Measurements from ENCODE around the gene FTCDNL1.

FTCDNL1 gene

DNA sequence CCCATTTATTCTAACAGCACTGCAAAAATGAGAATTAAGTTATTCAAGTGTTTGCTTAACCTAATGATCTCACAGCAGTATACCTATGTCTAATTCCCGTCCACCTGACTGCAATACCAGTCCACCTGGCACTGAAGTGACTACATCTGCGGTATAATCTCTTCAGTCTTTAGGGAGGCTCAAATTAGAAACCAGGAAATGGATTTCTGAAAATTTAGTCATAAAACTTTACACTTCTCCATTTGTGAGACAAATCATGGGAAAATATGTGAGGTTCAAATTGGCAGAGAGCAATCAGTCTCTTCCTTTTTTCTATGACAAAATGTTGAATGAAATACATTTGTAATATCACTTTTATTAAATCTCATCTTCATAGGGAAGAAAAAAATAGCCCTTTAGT is 33.0 kb downstream of the FTCDNL1 start:
- Mint-ChIP-seq H3K9me3 (no peaks in the 10 kb centered on the region), H3K27ac (no peak overlapping the region), H3K4me3 (no peak overlapping the region), H3K27me3 (peaks cover 2% of the 10 kb centered on the region), H3K36me3 (ENCODE audit: low read depth) (no peaks in the 10 kb centered on the region), H3K4me1 (ENCODE audit: low read depth) (no peaks in the 10 kb centered on the region)
- no peak for DNase-seq

DNA sequence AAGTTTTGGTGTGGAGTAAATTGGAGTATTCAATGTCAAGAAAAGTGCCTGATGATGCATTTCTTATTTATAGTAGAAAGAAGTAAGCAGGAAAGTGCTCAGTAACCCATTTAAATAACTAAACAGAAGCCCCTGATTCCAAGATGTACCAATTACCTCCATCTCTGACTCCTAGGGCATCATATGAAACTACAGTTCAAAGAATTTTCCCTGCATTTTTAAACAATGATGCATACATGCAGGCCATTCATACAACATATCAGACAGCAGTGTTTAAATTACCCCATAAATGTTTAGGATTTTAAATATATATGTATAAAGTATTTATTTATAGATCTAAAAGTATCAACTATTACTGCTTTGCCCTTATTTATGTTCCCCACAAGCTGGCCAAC is 36.2 kb downstream of the FTCDNL1 start:
- Mint-ChIP-seq H3K27me3 (peaks cover 2% of the 10 kb centered on the region), H3K27ac (no peak overlapping the region), H3K36me3 (ENCODE audit: low read depth) (no peaks in the 10 kb centered on the region), H3K9me3 (no peaks in the 10 kb centered on the region), H3K4me3 (no peak overlapping the region), H3K4me1 (ENCODE audit: low read depth) (no peaks in the 10 kb centered on the region)
- DNase-seq, result no peak

DNA sequence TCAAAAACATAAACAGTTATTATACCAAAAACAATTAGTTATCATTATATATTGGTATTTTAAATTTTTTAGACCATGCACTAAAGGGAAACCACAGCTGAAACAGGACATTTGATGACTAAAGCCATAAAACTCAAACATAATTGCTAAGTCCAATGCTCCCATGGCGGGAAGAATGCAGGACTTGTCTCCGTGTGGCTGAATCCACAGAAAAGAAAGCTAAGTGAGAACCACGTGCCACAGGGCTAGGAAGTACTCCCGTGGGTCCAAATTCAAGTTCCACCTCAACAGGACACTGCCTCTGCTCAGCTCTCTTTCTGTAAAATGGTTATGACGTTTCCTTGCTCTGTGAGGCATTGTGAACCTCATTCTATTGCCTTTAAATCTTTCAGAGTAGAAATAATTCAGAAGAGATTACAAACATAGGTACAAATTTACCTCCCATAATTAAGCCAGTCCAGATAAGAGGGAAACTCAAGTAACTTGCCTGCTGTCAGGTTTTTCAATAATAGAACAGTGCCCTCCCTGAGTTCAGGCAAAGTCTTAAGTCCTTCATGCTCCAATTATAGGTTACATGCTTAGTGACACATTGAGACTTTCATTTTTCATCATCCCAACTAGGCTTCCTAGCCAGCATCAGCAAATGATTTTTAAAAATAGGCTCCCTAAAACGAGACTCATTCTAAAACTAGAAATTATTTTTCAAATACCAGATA is 36.7 kb downstream of the FTCDNL1 start:
- no peaks in the 10 kb centered on the region for H3K4me1 Mint-ChIP-seq (ENCODE audit: low read depth)

DNA sequence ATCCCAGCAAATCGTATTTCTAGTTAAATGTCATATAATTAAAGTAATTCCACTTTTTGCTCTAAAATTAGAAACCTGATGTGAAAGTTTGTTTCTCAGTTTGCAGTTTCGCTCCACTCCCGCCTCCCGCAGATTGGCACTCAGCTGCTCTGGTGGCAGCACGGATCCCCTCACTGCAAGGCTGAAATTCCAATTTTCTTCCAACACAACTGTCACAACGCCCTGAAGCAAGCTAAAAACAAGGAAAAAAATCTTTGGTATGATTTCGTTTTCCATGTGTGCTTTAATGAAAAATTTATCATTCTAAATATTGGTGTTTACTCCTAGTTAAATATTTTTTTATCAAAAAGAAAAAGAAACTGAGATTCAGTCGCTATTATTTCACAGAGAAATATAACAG is 38.5 kb downstream of the FTCDNL1 start:
- no peaks in the 10 kb centered on the region for H3K27me3 Mint-ChIP-seq
- H3K9me3 Mint-ChIP-seq, result peaks cover 3% of the 10 kb centered on the region
- H3K4me1 Mint-ChIP-seq (ENCODE audit: low read depth), result no peaks in the 10 kb centered on the region
- no peak overlapping the region for H3K27ac Mint-ChIP-seq
- no peak for DNase-seq
- H3K36me3 Mint-ChIP-seq (ENCODE audit: low read depth), result no peaks in the 10 kb centered on the region
- no peak overlapping the region for H3K4me3 Mint-ChIP-seq

More for the DNA sequence above, 36.7 kb downstream of the FTCDNL1 start:
- no peaks in the 10 kb centered on the region for H3K36me3 Mint-ChIP-seq (ENCODE audit: low read depth)
- DNase-seq, result no peak
- no peak overlapping the region for H3K4me3 Mint-ChIP-seq
- H3K9me3 Mint-ChIP-seq, result no peaks in the 10 kb centered on the region
- no peak overlapping the region for H3K27ac Mint-ChIP-seq
- H3K27me3 Mint-ChIP-seq, result peaks cover 2% of the 10 kb centered on the region

DNA sequence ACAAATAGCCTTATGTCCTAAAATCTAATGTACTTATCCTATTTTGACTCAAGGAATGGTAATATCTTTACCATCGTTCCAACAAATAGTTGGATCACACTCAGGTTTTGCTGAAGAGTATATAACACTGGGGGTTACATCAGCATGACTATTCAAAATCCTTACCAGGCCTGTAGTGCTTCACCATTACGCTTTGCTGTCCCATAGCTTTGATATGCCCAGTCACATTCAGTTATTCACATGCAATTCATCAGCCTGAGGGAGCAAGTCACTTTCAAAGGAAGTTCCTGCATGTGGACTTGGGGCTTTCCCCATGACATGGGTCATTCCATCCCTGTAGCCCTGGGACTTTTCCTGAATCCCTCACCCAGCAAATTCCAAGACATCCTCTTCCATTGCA is 39.6 kb downstream of the FTCDNL1 start:
- no peaks in the 10 kb centered on the region for H3K36me3 Mint-ChIP-seq (ENCODE audit: low read depth)
- no peak overlapping the region for H3K27ac Mint-ChIP-seq
- DNase-seq, result no peak
- no peaks in the 10 kb centered on the region for H3K27me3 Mint-ChIP-seq
- H3K9me3 Mint-ChIP-seq, result peaks cover 3% of the 10 kb centered on the region
- H3K4me1 Mint-ChIP-seq (ENCODE audit: low read depth), result no peaks in the 10 kb centered on the region
- H3K4me3 Mint-ChIP-seq, result no peak overlapping the region

DNA sequence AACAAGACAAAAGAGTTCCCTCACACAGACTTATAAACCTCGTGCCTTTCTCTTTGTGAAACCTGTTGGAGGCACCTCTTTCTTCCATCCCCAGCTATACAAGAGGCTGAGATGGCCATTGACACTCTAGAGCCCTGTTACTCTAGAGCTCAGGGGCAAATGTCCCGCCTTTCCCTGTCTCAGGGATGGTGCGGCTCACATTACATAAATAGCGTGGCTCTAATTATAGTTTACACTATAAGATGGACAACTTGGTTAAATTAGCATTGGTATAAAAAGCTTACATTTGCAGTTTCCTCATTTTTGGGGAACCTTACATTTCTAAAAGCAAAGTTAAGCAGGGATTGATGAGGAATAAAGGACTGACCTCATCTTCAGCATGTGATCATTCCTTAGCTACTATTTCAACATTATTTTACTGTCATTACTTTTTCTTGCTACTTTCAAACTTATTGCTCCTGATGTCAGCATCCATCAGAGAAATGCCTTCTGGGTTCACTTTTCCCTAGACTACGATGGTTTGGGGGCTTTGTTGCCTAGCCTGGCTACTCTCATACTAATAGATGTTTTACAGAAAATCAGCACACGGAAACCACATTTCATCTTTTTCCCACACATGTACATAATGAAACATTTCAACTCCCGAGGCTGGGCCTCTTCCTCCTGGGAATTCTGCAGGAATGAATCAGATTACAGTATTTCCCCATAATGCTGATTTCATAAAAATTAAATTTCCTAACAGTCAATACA is 40.4 kb downstream of the FTCDNL1 start:
- Mint-ChIP-seq H3K27me3 (no peaks in the 10 kb centered on the region), H3K9me3 (peaks cover 3% of the 10 kb centered on the region), H3K36me3 (ENCODE audit: low read depth) (no peaks in the 10 kb centered on the region), H3K4me3 (no peak overlapping the region), H3K27ac (no peak overlapping the region), H3K4me1 (ENCODE audit: low read depth) (no peaks in the 10 kb centered on the region)
- DNase-seq, result no peak

DNA sequence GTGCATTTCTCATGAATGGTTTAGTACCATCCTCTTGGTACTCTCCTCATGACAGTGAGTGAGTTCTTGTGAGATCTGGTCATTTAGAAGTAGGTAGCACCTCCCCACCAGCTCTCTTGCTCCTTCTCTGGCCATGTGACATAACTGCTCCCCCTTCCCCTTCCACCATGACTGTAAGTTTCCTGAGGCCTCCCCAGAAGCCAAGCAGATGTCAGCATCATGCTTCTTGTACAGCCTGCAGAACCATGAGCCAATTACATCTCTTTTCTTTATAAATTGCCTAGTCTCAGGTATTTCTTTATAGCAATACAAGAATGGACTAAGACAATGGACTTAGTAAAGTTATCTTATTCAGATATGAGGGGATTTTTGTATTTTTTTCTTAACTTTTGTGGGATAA is 43.0 kb downstream of the FTCDNL1 start:
- Mint-ChIP-seq H3K27ac (no peak overlapping the region), H3K27me3 (no peaks in the 10 kb centered on the region)

DNA sequence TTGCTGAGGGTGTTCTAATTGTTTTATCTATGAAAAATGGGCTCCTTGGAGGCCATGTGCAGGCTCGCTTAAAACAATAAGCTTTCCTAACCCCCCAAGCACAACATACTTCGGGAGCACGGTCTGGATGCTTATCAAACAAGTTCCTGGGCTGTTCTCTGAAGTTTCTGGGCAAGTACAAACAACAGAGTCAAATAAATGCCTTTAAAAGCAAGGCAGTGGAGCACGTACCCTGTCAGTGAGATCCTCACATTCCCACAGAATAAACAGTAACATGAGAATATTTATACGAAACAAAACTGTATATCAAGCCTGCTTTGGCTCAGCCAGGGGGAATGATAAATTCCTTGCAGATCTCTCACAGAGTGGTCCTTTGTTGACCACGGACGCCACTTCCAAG is 44.8 kb downstream of the FTCDNL1 start:
- DNase-seq, result no peak
- H3K27ac Mint-ChIP-seq, result no peak overlapping the region
- no peak overlapping the region for H3K4me3 Mint-ChIP-seq
- H3K9me3 Mint-ChIP-seq, result peaks cover 3% of the 10 kb centered on the region
- no peaks in the 10 kb centered on the region for H3K27me3 Mint-ChIP-seq
- H3K4me1 Mint-ChIP-seq (ENCODE audit: low read depth), result no peaks in the 10 kb centered on the region
- H3K36me3 Mint-ChIP-seq (ENCODE audit: low read depth), result no peaks in the 10 kb centered on the region

More for the DNA sequence above, 43.0 kb downstream of the FTCDNL1 start:
- Mint-ChIP-seq H3K9me3 (peaks cover 3% of the 10 kb centered on the region), H3K4me3 (no peak overlapping the region), H3K4me1 (ENCODE audit: low read depth) (no peaks in the 10 kb centered on the region), H3K36me3 (ENCODE audit: low read depth) (no peaks in the 10 kb centered on the region)
- DNase-seq, result no peak

DNA sequence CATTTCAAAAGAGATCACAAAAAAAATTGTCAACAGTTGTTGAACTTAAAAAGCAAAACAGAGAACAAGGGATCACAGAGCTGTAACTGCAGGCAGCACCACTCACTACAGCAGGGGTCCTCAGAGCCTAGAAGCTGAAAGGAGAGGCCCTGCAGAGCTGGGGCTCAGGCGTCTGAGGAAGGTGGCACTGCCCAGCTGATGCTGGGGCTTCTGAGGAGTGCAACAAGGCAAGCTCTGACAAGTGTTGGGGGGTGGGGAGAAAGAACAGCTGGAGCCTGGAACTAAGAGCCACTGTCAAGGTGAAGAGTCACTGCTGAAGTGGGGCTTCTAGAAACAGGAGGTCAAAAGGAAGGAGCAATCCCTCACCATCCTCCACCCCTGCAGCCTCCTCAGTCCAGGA is 46.2 kb downstream of the FTCDNL1 start:
- H3K9me3 Mint-ChIP-seq, result peaks cover 3% of the 10 kb centered on the region
- no peak for DNase-seq
- peaks cover 3% of the 10 kb centered on the region for H3K27me3 Mint-ChIP-seq
- H3K36me3 Mint-ChIP-seq (ENCODE audit: low read depth), result no peaks in the 10 kb centered on the region
- no peak overlapping the region for H3K4me3 Mint-ChIP-seq
- no peak overlapping the region for H3K27ac Mint-ChIP-seq
- H3K4me1 Mint-ChIP-seq (ENCODE audit: low read depth), result no peaks in the 10 kb centered on the region

DNA sequence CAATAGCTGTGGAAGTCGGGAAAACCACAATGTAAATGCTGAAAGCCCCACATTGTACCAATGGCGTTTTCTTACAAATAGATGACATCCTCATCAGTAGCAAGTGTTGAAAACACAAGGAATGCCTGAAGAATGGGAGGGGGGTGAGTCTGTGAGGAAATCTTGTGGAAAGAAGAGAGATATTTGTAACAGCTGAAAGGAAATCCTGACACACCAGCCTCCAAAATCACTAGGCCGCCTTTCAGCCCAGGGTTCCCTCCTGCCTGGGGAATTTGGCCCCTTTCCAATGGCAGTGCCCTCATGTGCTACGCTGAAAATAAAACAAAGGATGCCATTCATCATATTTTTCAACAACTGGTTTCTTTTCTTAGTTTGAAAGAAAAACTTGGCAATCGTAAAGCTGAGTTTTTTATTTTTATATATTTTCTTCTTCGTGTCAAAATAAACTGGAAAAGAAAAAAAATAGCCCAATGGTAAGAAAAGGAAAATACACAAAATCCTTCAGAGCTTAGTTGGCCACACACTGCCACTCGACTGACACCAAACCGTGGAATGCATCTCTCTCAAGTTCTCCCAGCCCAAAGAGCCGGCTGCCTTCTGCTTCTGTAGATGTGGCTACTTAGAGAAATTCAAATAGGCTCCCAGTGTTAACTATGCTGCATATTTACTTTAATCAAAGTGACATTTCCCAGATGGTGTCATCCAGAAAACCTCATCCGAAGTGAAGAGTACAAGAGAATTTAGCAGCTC is 52.0 kb downstream of the FTCDNL1 start:
- H3K27me3 Mint-ChIP-seq, result peaks cover 3% of the 10 kb centered on the region
- H3K27ac Mint-ChIP-seq, result no peak overlapping the region
- peaks cover 1% of the 10 kb centered on the region for H3K4me1 Mint-ChIP-seq (ENCODE audit: low read depth)
- H3K9me3 Mint-ChIP-seq, result no peaks in the 10 kb centered on the region
- no peak for DNase-seq
- H3K36me3 Mint-ChIP-seq (ENCODE audit: low read depth), result no peaks in the 10 kb centered on the region
- no peak overlapping the region for H3K4me3 Mint-ChIP-seq

DNA sequence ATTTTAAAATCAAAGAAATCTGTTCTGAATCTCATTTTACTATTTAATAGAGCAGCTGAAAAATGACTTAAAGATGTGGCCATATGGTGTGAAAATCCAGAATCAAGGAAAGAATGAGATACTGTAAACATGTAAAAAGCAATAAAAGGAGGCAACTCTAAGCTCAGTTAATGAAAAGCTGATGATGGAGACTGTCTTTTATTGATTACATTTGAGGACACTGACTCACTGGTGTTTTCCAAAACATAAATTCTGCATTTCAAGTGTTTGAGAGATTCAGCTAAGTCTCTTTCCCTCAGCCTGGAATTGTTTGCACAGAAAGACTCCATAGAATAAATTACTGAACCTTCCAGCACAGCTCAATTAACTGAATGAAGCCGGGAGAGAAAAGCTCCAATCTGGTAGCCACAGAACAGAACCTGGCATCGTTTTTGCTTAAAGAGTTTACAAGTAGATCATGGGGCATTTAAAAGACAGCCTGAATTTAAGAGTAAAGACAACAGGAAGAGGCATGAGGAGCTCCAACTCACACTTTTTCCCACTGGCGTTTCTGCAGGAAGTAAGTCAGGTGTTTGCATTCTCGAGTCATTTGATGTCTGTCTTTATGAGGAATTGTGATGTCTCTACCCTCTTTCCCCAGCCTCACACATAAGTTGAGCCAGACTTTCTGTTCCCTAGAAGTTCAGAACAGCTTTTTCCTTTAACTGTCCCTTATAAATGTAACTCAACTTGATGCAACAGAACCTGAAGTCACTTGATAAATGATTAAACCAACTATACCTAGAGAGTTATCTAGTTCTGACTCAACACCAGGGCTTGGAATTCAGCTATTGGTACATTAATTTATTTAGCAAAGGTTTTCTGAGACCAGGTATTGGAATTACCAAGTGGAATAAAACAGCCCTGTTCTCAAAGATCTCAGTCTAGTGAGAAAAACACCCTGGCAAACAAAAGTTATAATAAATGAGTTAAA is 53.3 kb downstream of the FTCDNL1 start:
- H3K4me1 Mint-ChIP-seq (ENCODE audit: low read depth), result peaks cover 1% of the 10 kb centered on the region
- no peaks in the 10 kb centered on the region for H3K9me3 Mint-ChIP-seq
- H3K4me3 Mint-ChIP-seq, result no peak overlapping the region
- H3K36me3 Mint-ChIP-seq (ENCODE audit: low read depth), result no peaks in the 10 kb centered on the region
- no peak overlapping the region for H3K27ac Mint-ChIP-seq
- no peak for DNase-seq
- peaks cover 3% of the 10 kb centered on the region for H3K27me3 Mint-ChIP-seq

DNA sequence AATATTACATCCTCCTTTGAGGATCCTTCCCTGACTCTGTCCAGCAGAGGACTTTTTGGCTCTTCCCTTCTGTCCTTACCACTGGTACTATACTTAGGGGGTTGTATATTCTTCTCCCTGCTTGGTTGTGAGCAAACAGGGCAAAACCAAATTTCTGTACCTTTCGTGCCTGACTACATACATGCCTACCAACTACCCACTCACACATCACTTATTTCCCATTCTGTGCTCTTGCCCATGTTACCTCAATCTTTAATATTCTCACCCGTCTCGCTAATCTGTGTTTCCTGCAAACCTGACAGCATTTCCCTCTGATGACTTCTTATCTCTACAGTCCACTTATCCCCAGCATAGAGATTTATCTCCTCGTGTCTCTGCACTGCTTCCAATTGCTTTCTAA is 58.6 kb downstream of the FTCDNL1 start:
- Mint-ChIP-seq H3K36me3 (ENCODE audit: low read depth) (no peaks in the 10 kb centered on the region), H3K4me1 (ENCODE audit: low read depth) (no peaks in the 10 kb centered on the region), H3K27me3 (peaks cover 5% of the 10 kb centered on the region), H3K9me3 (no peaks in the 10 kb centered on the region), H3K4me3 (no peak overlapping the region), H3K27ac (no peak overlapping the region)
- DNase-seq, result no peak

DNA sequence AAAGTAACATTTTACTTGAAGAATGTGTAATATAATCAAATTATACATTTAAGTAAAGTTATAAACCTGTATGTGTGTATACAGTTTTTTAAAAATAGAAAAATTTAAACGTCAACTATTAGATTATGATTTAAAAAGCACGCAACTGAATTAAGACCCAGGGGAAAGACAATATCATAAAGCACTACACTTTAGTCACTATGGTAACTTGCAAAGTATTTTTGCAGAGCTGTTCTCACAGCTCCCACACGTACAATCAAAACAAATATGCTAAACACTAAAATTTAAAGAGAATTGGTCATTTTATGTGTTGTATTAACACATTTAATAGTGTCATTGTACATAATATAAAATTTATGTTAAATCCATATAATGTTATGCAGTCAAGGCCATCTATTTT is 59.7 kb downstream of the FTCDNL1 start:
- Mint-ChIP-seq H3K4me3 (no peak overlapping the region), H3K27me3 (peaks cover 5% of the 10 kb centered on the region), H3K27ac (no peak overlapping the region), H3K36me3 (ENCODE audit: low read depth) (no peaks in the 10 kb centered on the region), H3K4me1 (ENCODE audit: low read depth) (no peaks in the 10 kb centered on the region), H3K9me3 (no peaks in the 10 kb centered on the region)
- no peak for DNase-seq

DNA sequence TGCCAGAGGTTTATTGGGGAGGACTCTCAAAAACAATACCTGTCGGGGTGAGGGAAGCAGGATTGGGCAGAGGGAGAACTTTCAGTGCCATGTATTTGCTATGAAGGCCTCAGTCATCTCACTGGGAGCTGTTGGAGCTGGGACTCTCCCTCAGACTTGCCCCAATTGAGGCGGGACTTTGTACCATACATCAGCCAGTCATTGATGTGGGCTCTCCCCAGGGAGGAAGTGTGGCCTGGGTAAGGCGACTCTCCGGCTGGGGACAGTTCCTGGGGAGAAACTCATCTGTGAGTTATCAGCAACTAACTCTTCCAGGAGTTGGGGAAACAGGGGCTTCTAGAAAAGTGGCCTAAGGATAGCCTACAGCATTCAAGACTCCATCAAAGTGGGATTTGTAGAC is 66.5 kb downstream of the FTCDNL1 start:
- Mint-ChIP-seq H3K9me3 (no peaks in the 10 kb centered on the region), H3K36me3 (ENCODE audit: low read depth) (no peaks in the 10 kb centered on the region), H3K27ac (no peak overlapping the region), H3K4me3 (no peak overlapping the region), H3K27me3 (no peaks in the 10 kb centered on the region), H3K4me1 (ENCODE audit: low read depth) (no peaks in the 10 kb centered on the region)
- no peak for DNase-seq

Measured in activated T-cell treated with anti-CD3 and anti-CD28 coated beads, Interleukin-2, amount 50 U/mL, for 24 hours (primary cell).